PC-9 (cell line): ENCODE data around the gene TTC39B. TPM values are rescaled to one million over a fixed set of nuclear protein-coding genes. Genes with fewer than 3 reads are reported as not detected.

Experiments
- BruUV-seq: library from RNA; stranded (reverse); fragments of 400-500 nt; replicated peaks from 2 replicates; lab custom pipeline; 2021; lab: Mats Ljungman, UMichigan
- CTCF ChIA-PET: fragments of 300-600 bp; sonication (Branson Sonifier 250); formaldehyde crosslinking; loops from one replicate; lab custom pipeline; 2022; ENCODE audit warnings: antibody characterized with exemption; lab: Charles Lee
- POLR2A ChIA-PET: fragments of 300-600 bp; sonication (Branson Sonifier 250); formaldehyde crosslinking; loops from one replicate; lab custom pipeline; 2022; ENCODE audit warnings: antibody characterized with exemption; ENCODE audit not compliant: unreplicated experiment; lab: Charles Lee
- DNase-seq, 2 experiments: peaks; one replicate each; pipeline versions ENCODE4 v3.0.0 to v3.0.0-alpha.2; 2015 to 2022; ENCODE audit warnings: mixed read lengths in 1 of 2
- H2AFZ ChIP-seq: fragments of 200-600 bp; sonication (generic); 2 replicates; pipeline ENCODE4 v1.8.1; 2017; ENCODE audit warnings: antibody characterized with exemption
- H3F3A ChIP-seq: fragments of 200-600 bp; sonication (generic); 2 replicates; pipeline ENCODE4 v1.8.1; 2017; ENCODE audit warnings: antibody characterized with exemption, mild to moderate bottlenecking, low read depth; ENCODE audit not compliant: insufficient read depth
- H3K27ac ChIP-seq: fragments of 200-600 bp; sonication (generic); 2 replicates; pipeline ENCODE4 v1.6.1; 2016; ENCODE audit warnings: mixed run types
- H3K27me3 ChIP-seq: fragments of 200-600 bp; sonication (generic); 2 replicates; pipeline ENCODE4 v1.6.1; 2016; ENCODE audit warnings: low read depth, mixed run types; ENCODE audit not compliant: insufficient read depth
- H3K36me3 ChIP-seq: fragments of 200-600 bp; sonication (generic); 2 replicates; pipeline ENCODE4 v1.6.1; 2016; ENCODE audit warnings: low read depth, mixed run types
- H3K4me1 ChIP-seq: fragments of 200-600 bp; sonication (generic); replicated peaks from 2 replicates; pipeline ENCODE4 v1.6.1; 2016; ENCODE audit warnings: mixed run types; ENCODE audit not compliant: insufficient read depth
- H3K4me2 ChIP-seq: fragments of 200-600 bp; sonication (generic); 2 replicates; pipeline ENCODE4 v1.6.1; 2017; ENCODE audit warnings: mixed run types
- H3K4me3 ChIP-seq: fragments of 200-600 bp; sonication (generic); 2 replicates; pipeline ENCODE4 v1.6.1; 2016; ENCODE audit warnings: mixed run types
- H3K79me2 ChIP-seq: fragments of 200-600 bp; sonication (generic); 2 replicates; pipeline ENCODE4 v1.6.1; 2017; ENCODE audit warnings: low read depth, mixed run types
- H3K9me2 ChIP-seq: fragments of 200-600 bp; sonication (generic); 2 replicates; pipeline ENCODE4 v1.8.1; 2017; ENCODE audit warnings: mild to moderate bottlenecking; ENCODE audit not compliant: insufficient read depth
- H3K9me3 ChIP-seq: fragments of 200-600 bp; sonication (generic); 2 replicates; pipeline ENCODE4 v1.8.1; 2016; ENCODE audit warnings: low read depth; ENCODE audit not compliant: insufficient read depth
- H4K20me1 ChIP-seq: fragments of 200-600 bp; sonication (generic); 2 replicates; pipeline ENCODE4 v1.8.1; 2017; ENCODE audit not compliant: insufficient read depth
- EZH2 ChIP-seq: fragments of 200-600 bp; sonication (generic); IDR thresholded peaks from 2 replicates; pipeline ENCODE4 v1.8.0; 2017; ENCODE audit warnings: antibody characterized with exemption, low read depth
- intact Hi-C: fragments of 100-400 bp; cut with micrococcal nuclease; formaldehyde crosslinking; loops from one replicate; pipeline ENCODE4 v1.10.0; 2022; ENCODE audit not compliant: unreplicated experiment
- total RNA-seq: library from RNA; stranded (reverse); gene quantifications from 2 replicates; pipeline ENCODE4 v1.2.3, GENCODE V29; 2021
- TF ChIP-seq, protein P1 (sequence below): fragments of 200-600 bp; sonication (generic); conservative IDR thresholded peaks from 2 replicates; pipeline ENCODE4 v1.6.1; 2017; ENCODE audit warnings: mixed run types, antibody characterized with exemption, mild to moderate bottlenecking, moderate library complexity

TTC39B gene
- total RNA-seq, 1 experiment from 2014 or later, result 8.8 TPM

GRCh38 chr9:15149450-15149849, 157.6 kb downstream of the TTC39B start:
- Histone ChIP-seq H3K27me3 (no peaks in the 10 kb centered on the region), H3K4me1 (peaks cover 9% of the 10 kb centered on the region), H3K4me3 (no peak overlapping the region), H3F3A (0 out of 2 replicates have a peak, but pooled peaks cover under 1% of the 10 kb centered on the region), H3K36me3 (no peaks in the 10 kb centered on the region), H3K79me2 (no peaks in the 10 kb centered on the region), H3K27ac (no peak overlapping the region), H3K4me2 (no peak overlapping the region), H3K9me2 (no peaks in the 10 kb centered on the region), H2AFZ (no peak overlapping the region), H4K20me1 (no peaks in the 10 kb centered on the region), H3K9me3 (no peaks in the 10 kb centered on the region)
- BruUV-seq, result no TSS peak
- CTCF ChIA-PET, result no interaction called here
- TF ChIP-seq, protein P1, sequence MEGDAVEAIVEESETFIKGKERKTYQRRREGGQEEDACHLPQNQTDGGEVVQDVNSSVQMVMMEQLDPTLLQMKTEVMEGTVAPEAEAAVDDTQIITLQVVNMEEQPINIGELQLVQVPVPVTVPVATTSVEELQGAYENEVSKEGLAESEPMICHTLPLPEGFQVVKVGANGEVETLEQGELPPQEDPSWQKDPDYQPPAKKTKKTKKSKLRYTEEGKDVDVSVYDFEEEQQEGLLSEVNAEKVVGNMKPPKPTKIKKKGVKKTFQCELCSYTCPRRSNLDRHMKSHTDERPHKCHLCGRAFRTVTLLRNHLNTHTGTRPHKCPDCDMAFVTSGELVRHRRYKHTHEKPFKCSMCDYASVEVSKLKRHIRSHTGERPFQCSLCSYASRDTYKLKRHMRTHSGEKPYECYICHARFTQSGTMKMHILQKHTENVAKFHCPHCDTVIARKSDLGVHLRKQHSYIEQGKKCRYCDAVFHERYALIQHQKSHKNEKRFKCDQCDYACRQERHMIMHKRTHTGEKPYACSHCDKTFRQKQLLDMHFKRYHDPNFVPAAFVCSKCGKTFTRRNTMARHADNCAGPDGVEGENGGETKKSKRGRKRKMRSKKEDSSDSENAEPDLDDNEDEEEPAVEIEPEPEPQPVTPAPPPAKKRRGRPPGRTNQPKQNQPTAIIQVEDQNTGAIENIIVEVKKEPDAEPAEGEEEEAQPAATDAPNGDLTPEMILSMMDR, result no peak
- TF ChIP-seq EZH2, result no peak
- intact Hi-C loops, result loop anchor here (10.0 kb wide), 1 partner anchor 685 kb away; no protein-coding TSS in a partner anchor
- DNase-seq, result no peak
- POLR2A ChIA-PET, result no interaction called here

DNA sequence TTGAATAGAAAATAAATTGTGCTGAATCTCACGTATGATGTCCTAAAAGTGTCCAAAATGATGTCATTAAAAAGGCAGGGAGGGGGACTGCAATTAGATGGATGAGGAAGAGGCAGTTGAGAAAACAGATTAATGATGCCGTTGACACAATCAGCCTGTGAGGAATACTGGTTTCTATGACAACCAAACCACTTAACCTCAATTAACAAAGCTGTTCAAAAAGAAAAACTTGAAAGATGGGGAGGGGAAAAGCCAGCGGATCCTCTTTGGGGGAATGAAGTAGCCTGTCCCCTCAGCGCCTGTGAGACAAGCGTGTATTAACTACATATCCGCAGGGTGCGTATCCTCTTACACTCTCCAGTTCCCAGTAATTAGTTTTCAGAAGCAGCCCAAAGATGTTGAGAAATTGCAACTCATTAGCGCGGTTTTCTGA, 160.7 kb downstream of the TTC39B start:
- no peaks in the 10 kb centered on the region for H3K36me3 ChIP-seq
- no peak overlapping the region for H3K27ac ChIP-seq
- no peak overlapping the region for H3K4me2 ChIP-seq
- no peak overlapping the region for H3K4me3 ChIP-seq
- ChIA-PET CTCF (no interaction called here), POLR2A (no interaction called here)
- no peaks in the 10 kb centered on the region for H4K20me1 ChIP-seq
- BruUV-seq, result no TSS peak
- H3K79me2 ChIP-seq, result no peaks in the 10 kb centered on the region
- peaks cover 16% of the 10 kb centered on the region for H3K4me1 ChIP-seq
- 0 out of 2 replicates have a peak, but pooled peaks cover 6% of the 10 kb centered on the region for H3F3A ChIP-seq
- H3K9me2 ChIP-seq, result no peaks in the 10 kb centered on the region
- H3K27me3 ChIP-seq, result no peaks in the 10 kb centered on the region
- intact Hi-C loops, result loop anchor here (10.0 kb wide), 1 partner anchor 681 kb away; no protein-coding TSS in a partner anchor
- TF ChIP-seq, protein P1, result no peak
- TF ChIP-seq EZH2, result no peak
- DNase-seq, result no peak
- no peaks in the 10 kb centered on the region for H3K9me3 ChIP-seq
- no peak overlapping the region for H2AFZ ChIP-seq

- Histone ChIP-seq H3K4me2 (peak overlapping the region; percentile 29), H3K36me3 (no peaks in the 10 kb centered on the region), H3K9me2 (no peaks in the 10 kb centered on the region), H3K4me1 (peaks cover 16% of the 10 kb centered on the region), H3K27ac (no peak overlapping the region), H3K79me2 (no peaks in the 10 kb centered on the region), H3F3A (0 out of 2 replicates have a peak, but pooled peaks cover 6% of the 10 kb centered on the region), H2AFZ (no peak overlapping the region), H3K9me3 (no peaks in the 10 kb centered on the region), H4K20me1 (no peaks in the 10 kb centered on the region), H3K27me3 (no peaks in the 10 kb centered on the region), H3K4me3 (no peak overlapping the region)
- intact Hi-C loops, result loop anchor here (5.0 to 10.0 kb wide), 2 partner anchors 42 to 680 kb away; no protein-coding TSS in a partner anchor
- TF ChIP-seq EZH2, result no peak
- TF ChIP-seq, protein P1, result no peak
- peak; percentile 32 to 77 for DNase-seq
- POLR2A ChIA-PET, result no interaction called here
- no TSS peak for BruUV-seq
- CTCF ChIA-PET, result no interaction called here
Observed at GRCh38 chr9:15144622-15145061, 162.4 kb downstream of the TTC39B start.
